ENCODE data around the gene PINK1. TPM values are rescaled to one million over a fixed set of nuclear protein-coding genes. Genes with fewer than 3 reads are reported as not detected.

The PINK1 gene
- total and polyA plus RNA-seq, 2 of the 13 experiments (the other 11 are each of a cell fraction or from before 2014, with no cell fraction given) = 15.3 to 16.1 TPM

- TF ChIP-seq, protein P1, sequence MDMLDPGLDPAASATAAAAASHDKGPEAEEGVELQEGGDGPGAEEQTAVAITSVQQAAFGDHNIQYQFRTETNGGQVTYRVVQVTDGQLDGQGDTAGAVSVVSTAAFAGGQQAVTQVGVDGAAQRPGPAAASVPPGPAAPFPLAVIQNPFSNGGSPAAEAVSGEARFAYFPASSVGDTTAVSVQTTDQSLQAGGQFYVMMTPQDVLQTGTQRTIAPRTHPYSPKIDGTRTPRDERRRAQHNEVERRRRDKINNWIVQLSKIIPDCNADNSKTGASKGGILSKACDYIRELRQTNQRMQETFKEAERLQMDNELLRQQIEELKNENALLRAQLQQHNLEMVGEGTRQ (IDR thresholded peaks at IDR 0.05; ENCODE audit: low read depth, low read length) = no peak
- TF ChIP-seq, protein P1 (CRISPR knock-in tag; IDR thresholded peaks at IDR 0.05; ENCODE audit: borderline replicate concordance) = peak; percentile 22; the same call in 1 of the 2 replicates
- TF ChIP-seq NR2C2 (CRISPR knock-in tag; IDR thresholded peaks at IDR 0.05; ENCODE audit: borderline replicate concordance) = peak; percentile 99
- TF ChIP-seq, protein P2, sequence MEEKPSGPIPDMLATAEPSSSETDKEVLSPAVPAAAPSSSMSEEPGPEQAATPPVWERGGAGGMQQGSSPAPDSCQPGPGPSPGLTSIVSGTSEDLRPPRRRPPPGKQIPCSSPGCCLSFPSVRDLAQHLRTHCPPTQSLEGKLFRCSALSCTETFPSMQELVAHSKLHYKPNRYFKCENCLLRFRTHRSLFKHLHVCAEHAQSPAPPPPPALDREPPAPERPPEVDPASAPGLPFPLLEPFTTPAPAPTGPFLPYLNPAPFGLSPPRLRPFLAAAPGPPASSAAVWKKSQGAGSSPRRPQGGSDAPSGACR (CRISPR knock-in tag; IDR thresholded peaks at IDR 0.05) = peak; percentile 29
- no peak for TF ChIP-seq RBM22 (optimal IDR thresholded peaks at IDR 0.05; ENCODE audit: low read length)
- TF ChIP-seq, protein P3, sequence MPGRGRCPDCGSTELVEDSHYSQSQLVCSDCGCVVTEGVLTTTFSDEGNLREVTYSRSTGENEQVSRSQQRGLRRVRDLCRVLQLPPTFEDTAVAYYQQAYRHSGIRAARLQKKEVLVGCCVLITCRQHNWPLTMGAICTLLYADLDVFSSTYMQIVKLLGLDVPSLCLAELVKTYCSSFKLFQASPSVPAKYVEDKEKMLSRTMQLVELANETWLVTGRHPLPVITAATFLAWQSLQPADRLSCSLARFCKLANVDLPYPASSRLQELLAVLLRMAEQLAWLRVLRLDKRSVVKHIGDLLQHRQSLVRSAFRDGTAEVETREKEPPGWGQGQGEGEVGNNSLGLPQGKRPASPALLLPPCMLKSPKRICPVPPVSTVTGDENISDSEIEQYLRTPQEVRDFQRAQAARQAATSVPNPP (CRISPR knock-in tag; IDR thresholded peaks at IDR 0.05) = 0 out of 2 replicates have a peak, but pooled peaks have one; percentile 22
- peak; percentile 88 for TF ChIP-seq ZMYM4 (CRISPR knock-in tag; IDR thresholded peaks at IDR 0.05)
- TF ChIP-seq ZFP90 (CRISPR knock-in tag; IDR thresholded peaks at IDR 0.05; ENCODE audit: borderline replicate concordance) = peak; percentile 68; the same call in 1 of the 2 replicates
- no peak for TF ChIP-seq SMARCE1 (IDR thresholded peaks at IDR 0.05; ENCODE audit: borderline replicate concordance)
- no peak for TF ChIP-seq ZNF770 (CRISPR knock-in tag; IDR thresholded peaks at IDR 0.05)
- TF ChIP-seq ZBTB21 (CRISPR knock-in tag; IDR thresholded peaks at IDR 0.05) = no peak
- TF ChIP-seq ZNF335 (CRISPR knock-in tag; IDR thresholded peaks at IDR 0.05) = peak; percentile 95
- TF ChIP-seq CAMTA2 (CRISPR knock-in tag; IDR thresholded peaks at IDR 0.05; ENCODE audit: borderline replicate concordance) = peak; percentile 46; the same call in 1 of the 2 replicates
- peak; percentile 72; the same call in 1 of the 2 replicates for TF ChIP-seq REPIN1 (CRISPR knock-in tag; IDR thresholded peaks at IDR 0.05; ENCODE audit: borderline replicate concordance, low read depth)
- peak; percentile 31; the same call in 1 of the 2 replicates for TF ChIP-seq KDM5B (CRISPR knock-in tag; IDR thresholded peaks at IDR 0.05; ENCODE audit: borderline replicate concordance)
- TF ChIP-seq TBX3 (IDR thresholded peaks at IDR 0.05; ENCODE audit: borderline replicate concordance) = no peak
- no peak; the same call in 1 of the 2 replicates for TF ChIP-seq HNF4A (CRISPR knock-in tag; IDR thresholded peaks at IDR 0.05)
- no peak for TF ChIP-seq ZNF816 (CRISPR knock-in tag; IDR thresholded peaks at IDR 0.05; ENCODE audit: borderline replicate concordance)
- TF ChIP-seq, protein P4, sequence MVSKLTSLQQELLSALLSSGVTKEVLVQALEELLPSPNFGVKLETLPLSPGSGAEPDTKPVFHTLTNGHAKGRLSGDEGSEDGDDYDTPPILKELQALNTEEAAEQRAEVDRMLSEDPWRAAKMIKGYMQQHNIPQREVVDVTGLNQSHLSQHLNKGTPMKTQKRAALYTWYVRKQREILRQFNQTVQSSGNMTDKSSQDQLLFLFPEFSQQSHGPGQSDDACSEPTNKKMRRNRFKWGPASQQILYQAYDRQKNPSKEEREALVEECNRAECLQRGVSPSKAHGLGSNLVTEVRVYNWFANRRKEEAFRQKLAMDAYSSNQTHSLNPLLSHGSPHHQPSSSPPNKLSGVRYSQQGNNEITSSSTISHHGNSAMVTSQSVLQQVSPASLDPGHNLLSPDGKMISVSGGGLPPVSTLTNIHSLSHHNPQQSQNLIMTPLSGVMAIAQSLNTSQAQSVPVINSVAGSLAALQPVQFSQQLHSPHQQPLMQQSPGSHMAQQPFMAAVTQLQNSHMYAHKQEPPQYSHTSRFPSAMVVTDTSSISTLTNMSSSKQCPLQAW (CRISPR knock-in tag; IDR thresholded peaks at IDR 0.05) = peak; percentile 92
- TF ChIP-seq ZNF501 (CRISPR knock-in tag; IDR thresholded peaks at IDR 0.05) = peak; percentile 92
- TF ChIP-seq ONECUT2 (CRISPR knock-in tag; IDR thresholded peaks at IDR 0.05) = no peak
Measured at GRCh38 chr1:20661207-20662109, 28.2 kb downstream of the PINK1 start, which contains the start of gene DDOST (continued).

All from HepG2 (cell line).